ENCODE measurements around the gene KCNN4. TPM values are rescaled to one million over a fixed set of nuclear protein-coding genes. Genes with fewer than 3 reads are reported as not detected.
"Not testable (repeated sequence)": the region's sequence is repeated elsewhere in the genome, so short reads cannot be mapped to it uniquely, and the experiment has no call there.

The KCNN4 gene
- total RNA-seq, 4 donors from 2014 or later, result 26.5 to 72.2 (median 37.4) TPM; not detected in 1

- Histone ChIP-seq H3K4me3 (no peak overlapping the region), H3K9me3 (no peaks in the 10 kb centered on the region), H3K27me3 (no peaks in the 10 kb centered on the region), H3K27ac (peak overlapping the region in 1 of 4 donors; percentile 84), H3K4me1 (peaks cover 35 to 67% (median 48%) of the 10 kb centered on the region in 4 donors), H3K36me3 (no peaks in the 10 kb centered on the region)
- intact Hi-C loops (cut with DNase I; ENCODE audit: low total_unique reads) (no loop called here), in situ Hi-C loops (cut with MboI; ENCODE audit: low pct_ligation_motif_present in 1 of 4, low pct_unique_long_range_greater_than_20kb in 1 of 4, low sequenced_read_pairs in 3 of 4) (no loop called here)
- 0 to 53% methylated on average over 1 to 11 of the region's 11 CpGs for WGBS, 2 donors (ENCODE audit: low coverage in 1 of 2)
- no peak for DNase-seq
- no peak for TF ChIP-seq CTCF (IDR thresholded peaks at IDR 0.05)
- no peak for TF ChIP-seq POLR2A (IDR thresholded peaks at IDR 0.05)
- TF ChIP-seq EP300 (IDR thresholded peaks at IDR 0.05; ENCODE audit: low read depth), result no peak
- TF ChIP-seq POLR2AphosphoS5 (IDR thresholded peaks at IDR 0.05), result no peak
Measured at GRCh38 chr19:43776286-43776685, 4.5 kb downstream of the KCNN4 start.

- intact Hi-C loops (cut with DNase I; ENCODE audit: low total_unique reads), result no loop called here
- TF ChIP-seq CTCF (IDR thresholded peaks at IDR 0.05) (no peak), POLR2A (IDR thresholded peaks at IDR 0.05) (no peak), EP300 (IDR thresholded peaks at IDR 0.05; ENCODE audit: low read depth) (no peak), POLR2AphosphoS5 (IDR thresholded peaks at IDR 0.05) (no peak)
- Histone ChIP-seq H3K27ac (no peak overlapping the region), H3K27me3 (no peaks in the 10 kb centered on the region), H3K36me3 (no peaks in the 10 kb centered on the region), H3K4me3 (no peak overlapping the region), H3K4me1 (peaks cover 31 to 60% (median 44%) of the 10 kb centered on the region in 4 donors), H3K9me3 (no peaks in the 10 kb centered on the region)
- in situ Hi-C loops (cut with MboI; ENCODE audit: low pct_ligation_motif_present in 1 of 4, low pct_unique_long_range_greater_than_20kb in 1 of 4, low sequenced_read_pairs in 3 of 4), result no loop called here
- WGBS, 2 donors (ENCODE audit: low coverage in 1 of 2), result 62 to 80% methylated on average over 4 to 7 of the region's 7 CpGs
- no peak for DNase-seq
Measured at GRCh38 chr19:43775299-43775890, 5.4 kb downstream of the KCNN4 start.

GRCh38 chr19:43774940-43775258 is 5.9 kb downstream of the KCNN4 start:
- H3K4me1 ChIP-seq, result peaks cover 31 to 57% (median 41%) of the 10 kb centered on the region in 4 donors
- H3K9me3 ChIP-seq; H3K27ac ChIP-seq; intact Hi-C loops (cut with DNase I; ENCODE audit: low total_unique reads); in situ Hi-C loops (cut with MboI; ENCODE audit: low pct_ligation_motif_present in 1 of 4, low pct_unique_long_range_greater_than_20kb in 1 of 4, low sequenced_read_pairs in 3 of 4); DNase-seq; H3K27me3 ChIP-seq; H3K4me3 ChIP-seq; H3K36me3 ChIP-seq: not testable (repeated sequence)
- WGBS, 2 donors (ENCODE audit: low coverage in 1 of 2), result 43 to 45% methylated on average over 5 to 11 of the region's 11 CpGs

GRCh38 chr19:43774103-43774939 is 6.5 kb downstream of the KCNN4 start:
- Histone ChIP-seq H3K9me3 (no peaks in the 10 kb centered on the region), H3K4me3 (peak overlapping the region in 1 of 4 donors; percentile 16), H3K4me1 (peaks cover 31 to 56% (median 41%) of the 10 kb centered on the region in 4 donors), H3K36me3 (no peaks in the 10 kb centered on the region), H3K27me3 (no peaks in the 10 kb centered on the region), H3K27ac (no peak overlapping the region)
- in situ Hi-C loops (cut with MboI; ENCODE audit: low pct_ligation_motif_present in 1 of 4, low pct_unique_long_range_greater_than_20kb in 1 of 4, low sequenced_read_pairs in 3 of 4) (no loop called here), intact Hi-C loops (cut with DNase I; ENCODE audit: low total_unique reads) (no loop called here)
- TF ChIP-seq POLR2A (IDR thresholded peaks at IDR 0.05) (no peak), POLR2AphosphoS5 (IDR thresholded peaks at IDR 0.05) (peak in 1 of 3 donors; percentile 30), CTCF (IDR thresholded peaks at IDR 0.05) (peak; percentile 50 to 90 (median 59))
- 18 to 42% methylated on average over 19 to 38 of the region's 63 CpGs for WGBS, 2 donors (ENCODE audit: low coverage in 1 of 2)
- peak; percentile 78 for DNase-seq

Data from transverse colon (tissue), 4 donors.